ENCODE data around the gene NDUFB5. TPM values are rescaled to one million over a fixed set of nuclear protein-coding genes. Genes with fewer than 3 reads are reported as not detected.

Gene NDUFB5
- total RNA-seq, result 55.2 TPM

GRCh38 chr3:179604321-179605078, at the start of gene NDUFB5, which contains the start of gene MRPL47:
Gene NDUFB5 (plus strand): TSS chr3:179604794. CDS start chr3:179604816, 22 bp downstream.
Gene MRPL47 (minus strand): TSS chr3:179604638. CDS start chr3:179604624, 14 bp downstream.
- Histone ChIP-seq H3K4me1 (ENCODE audit: insufficient read depth, low read length) (peaks cover 37% of the 10 kb centered on the region), H3K27me3 (ENCODE audit: insufficient read depth, low read length) (no peaks in the 10 kb centered on the region), H3K4me3 (ENCODE audit: low read length) (peak within 1 kb of the TSS; percentile 94), H3K9me3 (ENCODE audit: low read depth, low read length) (no peaks in the 10 kb centered on the region)

GRCh38 chr3:179558742-179559364, 45.7 kb upstream of the NDUFB5 start:
- Histone ChIP-seq H3K27me3 (ENCODE audit: insufficient read depth, low read length) (no peaks in the 10 kb centered on the region), H3K9me3 (ENCODE audit: low read depth, low read length) (no peaks in the 10 kb centered on the region)

GRCh38 chr3:179560791-179561190, 43.8 kb upstream of the NDUFB5 start:
- Histone ChIP-seq H3K4me1 (ENCODE audit: insufficient read depth, low read length) (peaks cover 14% of the 10 kb centered on the region), H3K9me3 (ENCODE audit: low read depth, low read length) (no peaks in the 10 kb centered on the region), H3K4me3 (ENCODE audit: low read length) (no peak overlapping the region), H3K27me3 (ENCODE audit: insufficient read depth, low read length) (no peaks in the 10 kb centered on the region)

More at GRCh38 chr3:179558742-179559364, 45.7 kb upstream of the NDUFB5 start:
- Histone ChIP-seq H3K4me3 (ENCODE audit: low read length) (no peak overlapping the region), H3K4me1 (ENCODE audit: insufficient read depth, low read length) (peaks cover 5% of the 10 kb centered on the region)

- H3K4me3 ChIP-seq (ENCODE audit: low read length), result peak within 1 kb of the TSS; percentile 81
- no peaks in the 10 kb centered on the region for H3K27me3 ChIP-seq (ENCODE audit: insufficient read depth, low read length)
These were observed 41.9 kb upstream of the NDUFB5 start, which contains the start of gene ACTL6A for GRCh38 chr3:179562591-179563270. Gene ACTL6A (plus strand): TSS chr3:179562926. CDS start chr3:179563093, 167 bp downstream.

GRCh38 chr3:179563271-179563783, 41.3 kb upstream of the NDUFB5 start:
- peak overlapping the region; percentile 81 for H3K4me3 ChIP-seq (ENCODE audit: low read length)
- no peaks in the 10 kb centered on the region for H3K9me3 ChIP-seq (ENCODE audit: low read depth, low read length)
- H3K27me3 ChIP-seq (ENCODE audit: insufficient read depth, low read length), result no peaks in the 10 kb centered on the region
- H3K4me1 ChIP-seq (ENCODE audit: insufficient read depth, low read length), result peaks cover 14% of the 10 kb centered on the region

More at GRCh38 chr3:179562591-179563270, 41.9 kb upstream of the NDUFB5 start, which contains the start of gene ACTL6A:
- H3K4me1 ChIP-seq (ENCODE audit: insufficient read depth, low read length), result peaks cover 14% of the 10 kb centered on the region
- no peaks in the 10 kb centered on the region for H3K9me3 ChIP-seq (ENCODE audit: low read depth, low read length)

GRCh38 chr3:179565496-179565895, 39.1 kb upstream of the NDUFB5 start:
- no peak overlapping the region for H3K4me3 ChIP-seq (ENCODE audit: low read length)
- H3K27me3 ChIP-seq (ENCODE audit: insufficient read depth, low read length), result no peaks in the 10 kb centered on the region
- H3K4me1 ChIP-seq (ENCODE audit: insufficient read depth, low read length), result peaks cover 14% of the 10 kb centered on the region
- H3K9me3 ChIP-seq (ENCODE audit: low read depth, low read length), result no peaks in the 10 kb centered on the region

- Histone ChIP-seq H3K9me3 (ENCODE audit: low read depth, low read length) (no peaks in the 10 kb centered on the region), H3K4me1 (ENCODE audit: insufficient read depth, low read length) (no peaks in the 10 kb centered on the region), H3K27me3 (ENCODE audit: insufficient read depth, low read length) (no peaks in the 10 kb centered on the region), H3K4me3 (ENCODE audit: low read length) (no peak overlapping the region)
These were observed 23.6 kb upstream of the NDUFB5 start for GRCh38 chr3:179580992-179581391.

GRCh38 chr3:179589143-179589542, 15.5 kb upstream of the NDUFB5 start:
- Histone ChIP-seq H3K4me1 (ENCODE audit: insufficient read depth, low read length) (no peaks in the 10 kb centered on the region), H3K4me3 (ENCODE audit: low read length) (no peak overlapping the region)

GRCh38 chr3:179590669-179591068, 13.9 kb upstream of the NDUFB5 start:
- Histone ChIP-seq H3K9me3 (ENCODE audit: low read depth, low read length) (no peaks in the 10 kb centered on the region), H3K4me3 (ENCODE audit: low read length) (no peak overlapping the region), H3K4me1 (ENCODE audit: insufficient read depth, low read length) (no peaks in the 10 kb centered on the region), H3K27me3 (ENCODE audit: insufficient read depth, low read length) (no peaks in the 10 kb centered on the region)

More at GRCh38 chr3:179589143-179589542, 15.5 kb upstream of the NDUFB5 start:
- Histone ChIP-seq H3K9me3 (ENCODE audit: low read depth, low read length) (no peaks in the 10 kb centered on the region), H3K27me3 (ENCODE audit: insufficient read depth, low read length) (no peaks in the 10 kb centered on the region)

GRCh38 chr3:179591313-179591712, 13.3 kb upstream of the NDUFB5 start:
- Histone ChIP-seq H3K9me3 (ENCODE audit: low read depth, low read length) (no peaks in the 10 kb centered on the region), H3K4me1 (ENCODE audit: insufficient read depth, low read length) (no peaks in the 10 kb centered on the region), H3K4me3 (ENCODE audit: low read length) (no peak overlapping the region), H3K27me3 (ENCODE audit: insufficient read depth, low read length) (no peaks in the 10 kb centered on the region)

GRCh38 chr3:179599531-179599930, 5.1 kb upstream of the NDUFB5 start:
- Histone ChIP-seq H3K9me3 (ENCODE audit: low read depth, low read length) (no peaks in the 10 kb centered on the region), H3K27me3 (ENCODE audit: insufficient read depth, low read length) (no peaks in the 10 kb centered on the region), H3K4me1 (ENCODE audit: insufficient read depth, low read length) (peaks cover 9% of the 10 kb centered on the region), H3K4me3 (ENCODE audit: low read length) (no peak overlapping the region)

- Histone ChIP-seq H3K4me1 (ENCODE audit: insufficient read depth, low read length) (peaks cover 26% of the 10 kb centered on the region), H3K27me3 (ENCODE audit: insufficient read depth, low read length) (no peaks in the 10 kb centered on the region), H3K4me3 (ENCODE audit: low read length) (no peak overlapping the region), H3K9me3 (ENCODE audit: low read depth, low read length) (no peaks in the 10 kb centered on the region)
These were observed 1.3 kb upstream of the NDUFB5 start for GRCh38 chr3:179603321-179603720.

- H3K9me3 ChIP-seq (ENCODE audit: low read depth, low read length), result no peaks in the 10 kb centered on the region
- peaks cover 31% of the 10 kb centered on the region for H3K4me1 ChIP-seq (ENCODE audit: insufficient read depth, low read length)
- H3K4me3 ChIP-seq (ENCODE audit: low read length), result peak overlapping the region; percentile 94
- H3K27me3 ChIP-seq (ENCODE audit: insufficient read depth, low read length), result no peaks in the 10 kb centered on the region
These were observed 763 bp upstream of the NDUFB5 start for GRCh38 chr3:179603831-179604230.

GRCh38 chr3:179606534-179607085, 2.0 kb downstream of the NDUFB5 start:
- Histone ChIP-seq H3K4me1 (ENCODE audit: insufficient read depth, low read length) (peaks cover 37% of the 10 kb centered on the region), H3K4me3 (ENCODE audit: low read length) (no peak overlapping the region), H3K27me3 (ENCODE audit: insufficient read depth, low read length) (no peaks in the 10 kb centered on the region), H3K9me3 (ENCODE audit: low read depth, low read length) (no peaks in the 10 kb centered on the region)

All from mononuclear cell (primary cell).